ENCODE data around the gene ARFIP1.
"Not testable (repeated sequence)": the region's sequence is repeated elsewhere in the genome, so short reads cannot be mapped to it uniquely, and the experiment has no call there.

ARFIP1 gene

DNA sequence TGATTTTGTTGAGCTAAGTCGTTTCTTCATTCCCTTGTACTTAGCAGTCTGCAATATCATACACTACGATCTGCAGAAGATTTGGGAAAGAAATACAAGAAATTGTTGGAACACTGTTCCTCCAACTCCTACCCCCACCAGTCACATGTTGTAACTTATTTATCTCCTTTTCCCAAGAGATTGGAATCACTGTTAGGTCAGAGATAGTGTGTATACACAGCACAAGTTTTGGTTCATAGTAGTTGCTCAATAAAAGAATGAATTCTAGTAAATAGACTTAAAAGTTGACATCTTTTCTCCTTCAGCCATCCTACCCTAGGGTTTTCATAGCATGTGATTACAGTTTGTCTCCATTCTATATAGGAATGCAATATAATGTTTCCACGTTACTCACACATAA lies 68.8 kb downstream of the ARFIP1 start:
- DNase-seq: no peak

GRCh38 chr4:152849350-152849749 lies 69.6 kb downstream of the ARFIP1 start:
- DNase-seq: no peak

DNA sequence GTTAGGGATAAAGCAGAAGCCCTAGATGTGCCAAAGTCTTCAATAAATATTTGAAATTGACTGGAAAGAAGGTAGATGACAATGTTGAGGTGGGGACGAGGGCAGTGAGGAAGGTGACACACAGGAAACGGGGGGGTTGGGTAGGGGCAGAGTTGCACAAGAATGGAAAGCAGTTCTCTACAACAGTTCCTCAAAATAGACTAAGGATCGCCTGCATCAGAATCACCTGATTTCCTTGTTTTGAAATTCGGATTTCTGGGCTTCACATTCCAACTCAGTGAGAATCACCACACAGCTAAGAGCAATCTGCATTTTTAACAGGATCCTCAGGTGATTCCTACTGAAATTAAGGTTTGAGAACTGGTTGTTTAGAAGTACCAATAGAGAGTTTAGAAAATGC lies 70.6 kb downstream of the ARFIP1 start:
- no peak for DNase-seq

DNA sequence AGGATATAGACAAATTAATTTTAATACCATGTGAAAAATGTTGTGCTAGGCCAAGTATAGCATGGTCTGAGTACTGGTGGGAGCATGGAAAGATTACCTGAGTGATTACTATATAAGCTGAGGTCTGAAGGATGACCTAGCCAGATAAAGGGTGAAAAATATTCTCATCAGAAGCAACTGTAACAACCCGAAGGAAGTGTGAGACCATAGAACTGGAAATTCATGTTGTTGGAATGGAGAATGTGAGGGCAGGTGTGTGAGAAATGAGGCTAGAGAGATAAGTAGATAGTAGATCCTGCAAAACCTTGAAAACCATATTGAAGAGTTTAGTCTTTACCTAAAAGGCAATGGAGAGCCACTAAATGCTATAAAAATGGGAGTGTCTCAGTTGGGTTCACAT lies 71.5 kb downstream of the ARFIP1 start:
- no peak for DNase-seq

GRCh38 chr4:152853293-152853692 lies 73.5 kb downstream of the ARFIP1 start:
- no peak for DNase-seq

- not testable (repeated sequence) for DNase-seq
Observed at GRCh38 chr4:152854016-152854415, 74.3 kb downstream of the ARFIP1 start.

DNA sequence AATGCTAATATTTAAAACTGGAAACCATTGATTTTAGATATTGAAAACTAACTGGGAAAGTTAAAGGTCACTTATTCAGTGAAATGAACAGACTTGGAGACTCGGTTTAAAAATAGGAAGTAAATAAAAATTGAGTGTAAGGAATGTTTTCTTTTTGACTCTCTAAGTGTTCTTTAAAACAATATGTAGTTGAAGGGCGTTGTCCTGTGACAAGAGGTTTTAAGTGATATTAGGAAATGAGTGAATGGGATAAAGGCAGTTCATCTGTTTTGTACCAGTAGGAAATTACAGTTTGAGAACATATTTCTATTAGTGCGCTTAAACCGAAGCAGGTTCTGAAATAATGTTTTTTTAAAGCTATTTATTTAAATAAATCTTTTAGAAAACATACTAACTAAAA lies 77.2 kb downstream of the ARFIP1 start:
- no peak for DNase-seq

DNA sequence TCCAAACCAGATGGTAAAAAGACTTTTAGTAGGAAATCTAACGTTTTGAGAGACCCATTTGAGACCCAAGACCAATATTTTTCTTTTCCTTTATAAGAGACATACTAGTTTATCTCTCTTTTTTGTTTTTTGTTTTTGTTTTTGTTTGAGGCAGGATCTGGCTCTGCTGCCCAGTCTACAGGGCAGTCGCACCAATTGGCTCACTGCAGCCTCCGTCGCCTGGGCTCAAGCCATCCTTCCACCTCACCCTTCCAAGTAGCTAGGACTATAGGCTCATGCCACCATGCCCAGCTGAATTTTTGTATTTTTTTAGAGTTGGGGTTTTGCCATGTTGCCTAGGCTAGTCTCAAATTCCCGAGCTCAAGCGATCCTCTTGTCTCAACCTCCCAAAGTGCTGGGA lies 79.2 kb downstream of the ARFIP1 start:
- DNase-seq: no peak

DNA sequence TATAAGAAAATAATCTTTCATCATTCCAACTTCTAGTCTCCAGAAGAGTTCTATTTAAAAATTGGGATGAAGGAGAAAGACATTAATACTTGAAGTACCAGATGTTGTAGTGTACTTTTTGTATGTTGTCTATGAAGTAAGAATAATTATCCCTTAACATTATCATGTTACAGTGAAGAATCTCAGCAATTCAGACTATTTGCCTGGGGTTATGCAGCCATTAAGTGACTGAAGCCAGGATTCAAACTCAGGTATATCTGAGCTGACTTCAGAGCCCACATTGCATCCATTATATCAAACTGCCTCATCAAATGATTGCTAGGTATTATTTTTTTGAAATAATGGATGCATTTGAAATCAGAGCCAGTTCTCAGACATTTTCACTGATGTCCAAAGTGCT lies 80.3 kb downstream of the ARFIP1 start:
- no peak for DNase-seq

DNA sequence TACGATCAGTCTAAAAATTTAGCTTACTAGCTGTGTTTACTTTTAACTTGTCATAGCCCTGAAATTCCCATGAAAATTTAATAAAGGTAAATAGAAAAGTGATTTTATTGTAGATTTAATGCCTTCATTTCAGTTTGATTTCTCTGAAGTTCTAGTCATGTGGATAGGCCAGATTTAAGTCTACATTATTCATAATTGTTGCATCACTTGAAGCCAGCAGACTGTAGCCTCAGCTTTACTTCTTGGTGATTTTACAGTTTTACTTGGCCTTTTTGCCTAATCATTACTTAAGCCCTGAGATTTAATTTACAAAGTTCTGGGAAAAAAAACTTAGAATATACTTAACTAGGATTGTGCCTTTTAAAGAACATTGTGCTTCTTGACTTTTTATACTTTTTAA lies 82.9 kb downstream of the ARFIP1 start:
- DNase-seq: no peak

DNA sequence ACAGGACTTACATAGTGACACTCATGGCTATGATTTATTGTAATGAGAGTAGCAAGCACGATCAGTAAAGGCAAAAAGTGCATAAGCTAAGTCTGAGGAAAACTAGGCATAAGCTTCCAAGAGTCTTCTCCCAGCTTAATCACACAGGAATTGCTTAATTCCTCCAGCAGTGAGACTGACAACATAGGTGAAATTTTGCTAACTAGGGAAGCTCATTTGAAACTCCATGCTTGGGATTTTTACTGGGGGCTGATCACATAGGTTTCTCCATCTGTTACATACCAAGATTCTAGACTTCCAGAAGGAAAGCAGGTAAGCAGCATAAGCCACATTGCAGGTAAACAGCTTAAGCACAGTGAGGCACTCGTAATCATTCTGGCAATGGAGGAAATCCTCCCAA lies 84.6 kb downstream of the ARFIP1 start:
- DNase-seq: no peak

GRCh38 chr4:152866432-152866993 lies 86.8 kb downstream of the ARFIP1 start:
- not testable (repeated sequence) for DNase-seq

DNA sequence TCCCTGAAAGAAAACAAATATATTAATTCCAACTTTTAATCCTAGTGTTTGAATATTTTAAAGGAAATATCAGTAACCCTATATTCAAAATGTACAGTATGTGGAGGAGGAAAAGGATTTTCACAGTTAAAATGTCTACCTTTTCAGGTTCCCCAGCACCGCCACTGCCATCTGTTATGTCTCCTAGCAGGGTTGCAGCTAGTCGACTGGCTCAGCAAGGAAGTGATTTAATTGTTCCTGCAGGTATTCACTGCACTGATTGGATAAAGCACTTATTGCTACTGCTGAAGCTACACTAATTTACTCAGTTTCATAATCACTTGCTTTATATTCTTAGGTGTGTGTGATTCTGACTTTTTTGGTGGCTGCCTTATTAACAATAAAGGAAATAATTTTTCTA lies 90.9 kb downstream of the ARFIP1 start:
- no peak for DNase-seq

DNA sequence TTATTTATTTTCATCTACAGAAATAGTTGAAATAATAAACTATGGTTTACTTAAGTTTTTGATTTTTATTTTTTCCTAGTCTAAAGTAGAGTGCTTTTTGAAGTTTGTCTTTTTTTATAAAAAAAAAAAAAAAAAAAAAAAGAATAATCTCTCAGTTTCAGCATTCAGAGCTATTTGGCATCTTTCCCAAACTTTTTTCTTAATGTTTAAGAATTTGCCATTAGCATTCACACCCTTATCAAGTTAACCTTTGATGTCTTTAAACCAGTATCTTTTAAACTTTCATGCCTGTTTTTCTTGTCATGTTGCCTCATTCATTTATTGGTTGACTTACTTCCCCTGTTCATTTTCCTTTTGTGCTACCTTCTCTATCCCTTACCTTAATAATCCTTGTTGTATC lies 95.5 kb downstream of the ARFIP1 start:
- DNase-seq: no peak

- no peak for DNase-seq
Observed at GRCh38 chr4:152877868-152878267, 98.1 kb downstream of the ARFIP1 start.

DNA sequence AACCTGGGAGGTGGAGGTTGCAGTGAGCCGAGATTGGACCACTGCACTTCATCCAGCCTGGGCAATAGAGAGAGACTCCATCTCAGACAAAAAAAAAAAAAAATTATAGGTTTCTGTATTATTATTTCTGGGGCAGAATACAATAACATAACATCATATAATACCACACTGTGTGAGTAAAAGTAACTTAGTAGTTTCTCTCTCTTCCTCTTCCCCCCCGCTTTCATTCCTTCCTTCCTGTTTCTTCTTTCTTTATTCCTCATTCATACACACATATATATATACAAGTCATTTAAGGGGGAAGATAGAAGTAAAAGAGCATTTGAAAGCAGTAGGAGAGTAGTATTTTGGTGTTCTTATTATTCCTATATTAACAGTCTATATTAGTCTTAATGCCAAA lies 100.5 kb downstream of the ARFIP1 start:
- DNase-seq: no peak

GRCh38 chr4:152881974-152882373 lies 102.2 kb downstream of the ARFIP1 start:
- no peak for DNase-seq

DNA sequence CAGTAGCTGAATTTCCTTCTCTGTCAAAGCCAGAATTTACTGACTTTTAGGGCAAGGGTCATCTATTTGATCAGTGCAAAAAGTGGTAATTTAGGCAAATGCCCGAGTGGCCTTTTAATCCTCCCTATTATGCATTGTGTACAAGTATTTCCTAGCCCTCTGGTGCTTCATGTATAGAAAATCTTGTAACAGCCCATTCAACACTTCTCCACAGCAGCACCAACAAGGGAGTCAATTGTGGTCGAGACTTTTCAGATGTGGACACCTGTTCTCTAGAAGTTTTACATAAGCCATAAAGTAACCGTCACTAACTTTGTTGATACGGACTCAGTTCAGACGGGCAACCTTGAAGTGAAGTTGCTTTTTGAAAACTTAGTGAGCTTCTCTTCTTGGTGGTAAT lies 105.4 kb downstream of the ARFIP1 start:
- no peak for DNase-seq

- DNase-seq: no peak
Observed at GRCh38 chr4:152886201-152886600, 106.4 kb downstream of the ARFIP1 start.

DNA sequence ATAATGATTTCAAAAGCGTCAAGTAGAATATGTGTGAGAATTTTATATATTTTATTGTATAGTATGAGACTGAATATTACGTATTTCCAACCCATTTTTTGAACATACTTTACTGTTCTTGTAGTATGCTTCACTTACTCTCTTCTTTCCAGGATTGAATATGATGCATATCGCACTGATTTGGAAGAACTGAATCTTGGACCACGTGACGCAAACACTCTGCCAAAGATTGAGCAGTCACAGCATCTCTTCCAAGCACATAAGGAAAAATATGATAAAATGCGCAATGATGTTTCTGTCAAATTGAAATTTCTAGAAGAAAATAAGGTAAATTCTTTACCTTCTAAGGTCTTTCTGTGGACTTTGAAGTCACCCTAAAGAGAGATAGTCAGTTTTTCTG lies 108.2 kb downstream of the ARFIP1 start:
- no peak for DNase-seq

GRCh38 chr4:152892974-152893373 lies 113.2 kb downstream of the ARFIP1 start:
- no peak for DNase-seq

- no peak for DNase-seq
Observed at GRCh38 chr4:152894673-152895072, 114.9 kb downstream of the ARFIP1 start.

DNA sequence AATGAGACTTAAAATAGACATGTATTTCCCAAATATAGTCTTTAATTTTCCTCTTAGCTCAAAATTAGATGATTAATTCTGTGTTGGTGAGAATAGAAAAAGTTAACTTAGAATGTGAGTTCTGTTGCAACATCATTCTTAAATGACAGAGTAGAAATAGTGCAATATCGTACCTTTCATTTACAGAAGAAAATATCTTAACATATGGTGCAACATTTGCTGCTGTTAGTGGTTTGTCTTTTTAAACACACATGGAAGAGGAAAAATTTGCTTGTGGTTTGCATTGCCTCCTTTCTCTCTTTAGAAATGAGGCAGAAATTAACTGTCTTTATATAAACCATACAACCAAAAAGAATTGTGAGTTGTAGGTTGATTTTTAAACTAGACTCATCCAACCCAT lies 117.1 kb downstream of the ARFIP1 start:
- DNase-seq: no peak

DNA sequence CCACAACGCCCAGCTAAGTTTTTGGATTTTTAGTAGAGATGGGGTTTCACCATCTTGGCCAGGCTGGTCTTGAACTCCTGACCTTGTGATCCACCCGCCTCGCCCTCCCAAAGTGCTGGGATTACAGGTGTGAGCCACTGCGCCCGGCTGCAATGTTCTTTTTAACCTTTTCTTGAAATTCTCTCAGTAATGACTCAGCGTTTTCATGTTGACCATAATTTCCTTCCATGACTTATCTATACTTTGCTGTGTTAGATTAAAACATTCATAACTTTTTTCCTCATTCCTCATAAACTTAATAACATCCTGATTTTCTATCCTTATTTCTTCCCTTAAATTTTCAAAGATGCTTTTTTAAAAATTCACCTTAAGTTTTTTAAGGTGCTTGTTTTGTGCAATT lies 118.4 kb downstream of the ARFIP1 start:
- DNase-seq: not testable (repeated sequence)

GRCh38 chr4:152898606-152899005 lies 118.9 kb downstream of the ARFIP1 start:
- DNase-seq: no peak

DNA sequence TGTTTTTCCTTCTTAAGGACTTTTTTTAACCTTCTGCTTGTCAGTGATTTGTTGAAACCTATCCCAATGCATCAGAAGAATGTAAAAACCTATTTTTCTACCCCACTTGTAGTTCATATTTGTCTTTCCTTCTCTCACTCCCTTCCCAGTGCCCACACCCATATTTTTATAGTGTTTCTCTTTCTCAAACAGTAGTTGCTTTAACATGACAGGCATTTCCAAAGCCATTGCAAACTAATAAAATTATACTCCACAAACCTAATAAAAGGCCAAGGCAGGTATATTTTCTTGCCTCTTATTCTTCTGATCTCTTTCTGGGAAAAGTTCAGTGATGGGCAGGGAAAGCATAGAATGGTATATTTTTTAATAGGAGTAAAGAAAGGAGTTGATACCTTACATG lies 120.6 kb downstream of the ARFIP1 start:
- no peak for DNase-seq
